HCT116 (cell line): ENCODE data around the gene SH2B2.
"Not testable (repeated sequence)": the region's sequence is repeated elsewhere in the genome, so short reads cannot be mapped to it uniquely, and the experiment has no call there.

Experiments used
- CTCF ChIP-seq, 3 experiments: fragments of 200-600 bp in 1 of 3; sonication (generic) in 1 of 3; IDR thresholded peaks in 2 of 3; conservative IDR thresholded peaks in 1 of 3; 2 replicates each; pipeline ENCODE4 v1.5.1; 2012 to 2017; ENCODE audit warnings: low read depth in 2 of 3, low read length in 2 of 3, antibody characterized with exemption in 1 of 3, borderline replicate concordance in 1 of 3, control low read depth in 1 of 3, mild to moderate bottlenecking in 1 of 3, mixed read lengths in 1 of 3, mixed run types in 1 of 3, moderate library complexity in 1 of 3; ENCODE audit not compliant: insufficient read depth in 1 of 3
- EZH2phosphoT487 ChIP-seq: fragments of 200-600 bp; IDR thresholded peaks from 2 replicates; pipeline ENCODE4 v1.6.1; 2018; ENCODE audit warnings: antibody characterized with exemption, borderline replicate concordance
- POLR2A ChIP-seq: IDR thresholded peaks from 2 replicates; pipeline ENCODE4 v1.7.0; 2011; ENCODE audit warnings: borderline replicate concordance; ENCODE audit not compliant: insufficient read depth, insufficient read length; ENCODE audit errors: extremely low read depth
- POLR2AphosphoS5 ChIP-seq: IDR thresholded peaks from 2 replicates; pipeline ENCODE4 v1.6.1; 2011; ENCODE audit warnings: mild to moderate bottlenecking, low read depth, low read length, moderate library complexity
- SIN3A ChIP-seq: IDR thresholded peaks from 2 replicates; pipeline ENCODE4 v1.6.1; 2012; ENCODE audit warnings: low read depth
- SRF ChIP-seq: IDR thresholded peaks from 2 replicates; pipeline ENCODE4 v1.6.1; 2012; ENCODE audit warnings: low read depth
- ZNF274 ChIP-seq: fragments of 200-500 bp; sonication (Bioruptor generic); IDR thresholded peaks from 2 replicates; pipeline ENCODE4 v1.6.1; 2014; ENCODE audit warnings: mild to moderate bottlenecking, low read depth, low read length, inconsistent platforms

- not testable (repeated sequence) for TF ChIP-seq POLR2A; SRF; EZH2phosphoT487; POLR2AphosphoS5; CTCF (IDR thresholded peaks at IDR 0.05 in 2 of 3, conservative IDR thresholded peaks at IDR 0.05 in 1 of 3; ENCODE audit: borderline replicate concordance in 1 of 3, insufficient read depth in 1 of 3, low read depth in 2 of 3, low read length in 2 of 3); SIN3A; ZNF274
Observed at GRCh38 chr7:102365390-102365789, 78.7 kb downstream of the SH2B2 start.
